ENCODE measurements around the gene ACSF2.
A peak's percentile ranks its signal among the peaks of the same experiment; 100 is the strongest.

The ACSF2 gene

GRCh38 chr17:50479522-50480141 lies 53.6 kb downstream of the ACSF2 start:
- peak; percentile 59 for DNase-seq

GRCh38 chr17:50480142-50480764 lies 54.2 kb downstream of the ACSF2 start:
- no peak for DNase-seq

GRCh38 chr17:50480854-50481490 lies 55.0 kb downstream of the ACSF2 start:
- DNase-seq, result no peak

- DNase-seq, result no peak
Measured at GRCh38 chr17:50481648-50482047, 55.6 kb downstream of the ACSF2 start.

GRCh38 chr17:50482110-50482509 lies 56.1 kb downstream of the ACSF2 start:
- DNase-seq, result no peak

GRCh38 chr17:50482516-50482915 lies 56.5 kb downstream of the ACSF2 start:
- DNase-seq, result peak; percentile 71

- DNase-seq, result no peak
Measured at GRCh38 chr17:50483266-50483665, 57.2 kb downstream of the ACSF2 start.

- no peak for DNase-seq
Measured at GRCh38 chr17:50484386-50485155, 58.6 kb downstream of the ACSF2 start.

GRCh38 chr17:50487213-50488096 lies 61.4 kb downstream of the ACSF2 start:
- no peak for DNase-seq

GRCh38 chr17:50488880-50489279 lies 62.9 kb downstream of the ACSF2 start:
- no peak for DNase-seq

GRCh38 chr17:50491505-50491904 lies 65.5 kb downstream of the ACSF2 start:
- no peak for DNase-seq

- no peak for DNase-seq
Measured at GRCh38 chr17:50492214-50492613, 66.2 kb downstream of the ACSF2 start.

GRCh38 chr17:50493744-50494143 lies 67.7 kb downstream of the ACSF2 start:
- DNase-seq, result no peak

- DNase-seq, result no peak
Measured at GRCh38 chr17:50495217-50495823, 69.3 kb downstream of the ACSF2 start.

GRCh38 chr17:50495918-50496317 lies 69.9 kb downstream of the ACSF2 start:
- DNase-seq, result no peak

- no peak for DNase-seq
Measured at GRCh38 chr17:50498021-50498874, 72.2 kb downstream of the ACSF2 start.

- no peak for DNase-seq
Measured at GRCh38 chr17:50499270-50499669, 73.3 kb downstream of the ACSF2 start.

GRCh38 chr17:50499721-50500120 lies 73.7 kb downstream of the ACSF2 start:
- DNase-seq, result no peak

- DNase-seq, result peak; percentile 30
Measured at GRCh38 chr17:50501054-50501453, 75.0 kb downstream of the ACSF2 start.

- no peak for DNase-seq
Measured at GRCh38 chr17:50502301-50502990, 76.4 kb downstream of the ACSF2 start.
